GM19193 (cell line): ENCODE results near the gene ZNF746.

ENCODE experiments used
- POLR2A ChIP-seq: IDR thresholded peaks from 4 replicates; pipeline ENCODE4 v1.6.1; 2011; ENCODE audit not compliant: insufficient read depth, insufficient read length; ENCODE audit errors: extremely low read depth

The ZNF746 gene

DNA sequence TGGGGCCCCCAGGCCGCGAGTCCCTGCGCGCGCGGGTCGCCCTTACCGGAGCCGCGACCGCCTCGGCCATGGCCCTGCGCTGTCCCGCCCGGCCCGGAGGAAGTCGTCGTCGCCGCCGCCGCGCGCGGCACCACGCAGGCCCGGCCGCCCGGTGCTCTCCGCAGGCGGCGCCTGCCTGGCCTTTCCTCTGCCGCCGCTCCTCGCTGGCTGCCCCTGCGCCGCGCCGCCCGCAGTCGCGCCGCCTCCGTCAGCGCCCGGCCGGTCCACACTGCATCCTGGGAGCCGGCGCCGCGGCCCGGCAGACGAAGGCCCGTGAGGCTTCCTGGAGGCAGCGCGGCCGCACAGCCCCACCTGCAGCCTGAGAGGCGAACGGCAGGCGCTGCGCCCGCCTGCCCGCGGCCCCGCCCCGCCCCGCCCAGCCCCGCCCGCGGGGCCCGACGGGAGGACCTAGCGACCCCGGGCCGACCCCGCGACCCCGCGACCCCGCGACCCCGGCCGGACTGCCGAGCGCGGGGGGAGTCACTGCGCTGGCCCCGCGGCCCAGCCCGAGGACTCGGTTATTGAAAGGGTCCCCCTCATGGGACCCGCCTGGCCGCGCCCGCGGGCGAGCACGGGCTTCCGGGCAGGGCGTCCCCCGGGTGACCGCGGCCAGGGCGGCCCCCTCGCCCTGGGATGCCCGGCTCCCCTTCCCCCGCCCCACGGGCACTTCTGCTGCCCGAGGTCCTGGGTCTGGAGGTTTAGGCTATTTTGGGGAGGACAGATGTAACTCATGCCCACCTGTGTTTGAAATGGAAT lies at the start of gene ZNF746:
Gene ZNF746, minus strand, starts transcription at position 343 of the 795 bp plus-strand sequence. Its CDS starts 273 bp downstream, at position 70.
- peak; percentile 68 for TF ChIP-seq POLR2A

DNA sequence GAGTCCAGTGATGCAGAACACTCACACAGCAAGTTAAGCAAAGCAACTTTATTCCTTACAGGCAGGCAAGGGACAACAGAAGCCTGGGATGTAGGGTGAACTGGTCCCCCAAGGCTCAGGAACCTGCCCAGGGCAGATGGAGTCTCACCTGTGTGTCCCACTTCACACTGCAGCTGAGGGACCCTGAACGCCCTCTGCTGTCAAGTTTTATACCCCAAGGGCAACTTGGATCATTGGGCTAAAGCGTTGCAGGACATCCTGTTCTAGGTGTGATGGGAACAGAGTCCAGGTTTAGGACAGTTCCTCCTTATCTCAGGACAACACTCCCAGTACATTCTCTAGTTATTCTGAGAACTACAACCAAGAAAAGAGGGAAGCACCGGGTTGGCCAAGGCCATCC lies 49.5 kb upstream of the ZNF746 start:
- no peak for TF ChIP-seq POLR2A

DNA sequence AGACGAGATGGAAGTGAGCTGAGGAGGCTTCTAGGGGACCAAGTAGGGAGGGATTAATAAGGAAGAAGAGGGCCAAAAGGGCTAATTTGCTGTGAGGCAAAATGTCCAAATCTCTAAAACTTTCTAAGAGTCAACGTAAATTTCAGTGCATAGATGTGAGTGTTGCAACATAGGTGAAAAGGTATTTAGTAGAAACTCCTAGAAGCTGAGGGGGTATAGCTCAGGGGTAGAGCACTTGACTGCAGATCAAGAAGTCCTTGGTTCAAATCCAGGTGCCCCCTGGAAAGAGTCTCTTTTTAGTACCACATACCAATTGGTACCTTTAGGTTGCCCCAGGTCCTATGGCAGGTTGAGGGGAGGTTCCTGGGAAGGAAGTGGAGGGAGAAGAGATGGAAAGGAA lies 48.7 kb upstream of the ZNF746 start:
- TF ChIP-seq POLR2A, result no peak

DNA sequence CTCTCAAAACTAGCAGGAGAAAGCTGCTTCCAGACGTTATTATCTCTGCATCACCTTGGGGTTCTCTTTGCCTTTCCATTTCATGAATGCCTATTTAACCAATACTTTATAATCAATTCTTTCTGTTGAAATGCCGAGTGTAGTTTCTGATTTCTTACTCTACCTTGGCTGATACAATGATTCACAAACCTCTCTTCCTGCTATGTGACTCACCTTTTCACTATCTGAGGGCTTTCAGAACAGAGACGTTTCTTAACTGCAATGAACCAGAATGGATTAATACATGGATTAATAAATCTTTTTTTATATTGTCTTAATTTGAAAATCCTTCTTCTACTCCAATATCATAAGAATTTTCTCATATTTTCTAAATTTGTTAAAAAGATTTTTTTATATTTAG lies 46.4 kb upstream of the ZNF746 start:
- TF ChIP-seq POLR2A, result no peak

DNA sequence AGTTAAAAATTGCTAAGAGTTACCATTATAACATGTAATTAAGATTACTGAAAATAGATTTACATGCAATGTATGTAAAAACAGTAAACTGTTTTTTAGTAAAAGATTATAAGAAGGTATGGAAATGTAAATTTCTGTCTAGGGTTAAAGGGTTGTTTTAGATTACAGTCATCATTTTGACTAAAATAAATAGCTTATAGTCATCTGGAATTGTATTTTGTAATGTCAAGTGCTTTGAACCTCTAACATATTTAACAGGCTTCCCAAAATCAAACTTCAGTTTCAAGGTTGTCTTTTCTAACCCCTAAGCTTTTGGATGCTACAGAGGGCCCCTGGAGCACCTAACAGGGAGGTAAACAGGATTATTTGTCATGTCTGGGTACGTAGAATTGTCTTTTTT lies 35.0 kb upstream of the ZNF746 start:
- no peak for TF ChIP-seq POLR2A

DNA sequence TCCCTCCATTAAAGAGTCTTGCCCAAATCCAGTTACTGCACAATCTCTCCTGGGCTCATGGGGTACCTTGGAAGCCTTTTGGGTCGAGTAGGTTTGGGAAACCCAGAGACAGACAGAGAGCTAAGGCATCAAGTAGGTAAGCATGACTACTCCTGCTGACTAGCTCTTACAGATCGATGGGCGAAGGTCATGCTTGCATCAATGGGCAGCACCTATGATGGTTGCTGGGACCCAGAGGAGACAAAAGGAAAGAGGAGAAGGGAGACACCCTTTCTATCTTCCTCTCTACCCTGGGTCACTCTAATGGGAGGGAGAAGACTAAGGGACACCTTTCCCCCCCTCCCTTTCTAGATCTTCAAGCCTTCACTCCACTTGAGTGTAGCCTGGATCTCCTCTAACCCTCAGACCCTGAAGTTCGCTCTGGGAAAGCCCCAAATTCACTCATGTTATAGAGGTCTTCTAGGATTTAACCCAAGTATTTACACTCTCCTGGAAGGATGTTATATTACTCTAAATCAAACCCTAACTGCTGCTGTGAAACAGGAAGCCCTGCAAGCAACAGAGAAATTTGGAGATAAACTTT lies 31.6 kb upstream of the ZNF746 start:
- TF ChIP-seq POLR2A, result no peak

DNA sequence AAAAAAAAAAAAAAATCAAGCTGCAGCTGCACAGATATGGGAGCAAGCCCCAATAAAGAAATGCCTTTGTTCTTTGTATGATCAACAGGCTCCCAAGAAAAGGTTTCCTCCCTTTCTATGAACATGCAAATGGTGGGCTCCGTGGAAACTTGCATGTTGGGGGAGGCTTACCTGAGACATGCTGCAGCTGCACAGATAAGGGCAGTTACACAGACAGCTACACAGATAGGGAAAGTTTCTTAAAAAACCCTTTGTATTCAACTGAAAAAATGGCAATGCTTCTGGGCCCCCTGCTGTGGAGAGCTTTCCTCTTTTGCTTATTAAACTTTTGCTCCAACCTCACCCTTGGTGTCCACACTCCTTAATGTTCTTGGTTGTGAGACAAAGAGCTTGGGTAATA lies 29.8 kb upstream of the ZNF746 start:
- TF ChIP-seq POLR2A, result no peak

DNA sequence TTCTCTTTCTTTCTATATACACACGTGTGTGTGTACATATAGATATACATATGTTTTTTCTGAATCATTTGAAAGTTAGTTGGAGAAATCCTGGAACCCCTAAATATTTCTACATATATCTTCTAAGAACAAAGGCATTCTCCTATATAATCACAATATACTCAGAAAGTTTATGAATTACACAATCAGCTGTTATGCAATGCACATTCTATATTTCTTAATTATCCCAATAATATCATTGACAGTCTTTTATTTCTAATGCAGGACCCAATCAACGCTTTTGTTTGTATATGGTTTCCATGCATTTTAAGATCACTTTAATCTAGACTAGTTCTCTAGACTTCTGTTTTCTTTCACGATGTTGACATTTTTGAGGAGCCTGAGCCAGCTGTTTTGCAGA lies 27.7 kb upstream of the ZNF746 start:
- no peak for TF ChIP-seq POLR2A

DNA sequence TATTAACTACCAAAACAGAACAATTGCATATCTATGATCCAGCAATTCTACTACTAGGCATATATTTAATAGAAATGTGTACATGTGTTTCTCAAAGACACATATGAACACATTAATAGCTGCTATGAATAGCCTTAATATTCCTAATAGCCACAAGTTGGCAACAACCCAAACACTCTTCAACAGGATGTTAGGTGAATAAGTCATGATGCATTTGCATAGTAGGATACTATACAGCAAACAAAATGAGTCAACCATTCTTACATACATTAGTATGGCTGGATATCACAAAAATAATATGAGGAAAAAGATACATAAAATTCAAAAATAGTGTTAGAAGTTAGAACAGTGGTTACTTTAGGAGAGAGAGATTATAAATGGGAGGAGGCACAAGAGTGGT lies 26.8 kb upstream of the ZNF746 start:
- TF ChIP-seq POLR2A, result no peak

DNA sequence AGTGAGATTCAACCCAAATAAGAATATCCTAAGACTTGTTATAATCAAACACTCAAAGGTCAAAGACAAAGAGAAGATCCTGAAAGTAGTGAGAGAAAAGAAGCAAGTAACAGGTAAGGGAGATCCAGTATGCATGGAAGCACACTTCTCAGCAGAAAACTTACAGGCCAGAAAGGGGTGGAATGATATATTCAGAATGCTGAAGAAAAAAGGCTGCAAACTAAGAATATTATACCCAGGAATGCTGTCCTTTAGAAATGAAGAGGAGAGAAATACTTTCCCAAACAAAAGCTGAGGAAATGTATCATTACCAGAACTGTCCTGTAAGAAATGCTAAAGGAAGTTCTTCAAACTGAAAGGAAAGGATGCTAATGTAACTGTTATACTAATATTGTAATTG lies 12.6 kb upstream of the ZNF746 start:
- TF ChIP-seq POLR2A, result no peak

DNA sequence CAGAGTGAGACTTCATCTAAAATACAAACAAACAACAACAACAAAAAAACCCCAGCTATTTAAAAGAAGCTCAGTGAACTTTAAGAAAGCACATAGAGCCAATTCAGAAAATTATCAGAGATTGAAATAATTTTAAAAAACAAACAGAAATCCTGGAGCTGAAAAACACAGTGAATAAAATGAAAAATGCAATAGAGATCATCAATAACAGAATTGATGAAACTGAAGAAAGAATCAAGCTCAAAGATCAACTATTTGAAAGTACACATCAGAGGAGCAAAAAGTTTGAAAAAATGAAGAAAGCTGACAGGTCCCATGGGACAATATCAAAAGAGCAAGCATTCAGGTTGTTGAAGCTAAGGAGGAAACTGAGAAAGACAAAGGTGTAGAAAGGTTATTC lies 12.2 kb upstream of the ZNF746 start:
- TF ChIP-seq POLR2A, result no peak

DNA sequence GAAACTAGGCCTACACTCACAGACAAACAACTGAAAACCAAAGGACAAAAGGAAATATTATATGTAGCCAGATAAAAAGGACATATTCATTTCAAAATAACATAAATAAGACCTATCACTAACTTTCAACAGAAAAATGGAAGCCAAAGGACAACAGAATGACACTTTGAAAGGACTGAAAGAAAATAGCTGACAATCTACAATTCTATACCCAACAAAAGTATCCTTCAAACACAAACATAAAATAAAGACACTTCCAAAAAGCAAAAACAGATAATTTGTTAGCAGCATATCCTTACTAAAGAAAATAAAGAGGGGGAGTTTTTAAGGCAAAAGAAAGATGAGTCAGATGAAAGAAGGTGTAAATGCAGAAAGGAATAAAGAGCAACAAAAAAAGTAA lies 7.9 kb upstream of the ZNF746 start:
- no peak for TF ChIP-seq POLR2A

DNA sequence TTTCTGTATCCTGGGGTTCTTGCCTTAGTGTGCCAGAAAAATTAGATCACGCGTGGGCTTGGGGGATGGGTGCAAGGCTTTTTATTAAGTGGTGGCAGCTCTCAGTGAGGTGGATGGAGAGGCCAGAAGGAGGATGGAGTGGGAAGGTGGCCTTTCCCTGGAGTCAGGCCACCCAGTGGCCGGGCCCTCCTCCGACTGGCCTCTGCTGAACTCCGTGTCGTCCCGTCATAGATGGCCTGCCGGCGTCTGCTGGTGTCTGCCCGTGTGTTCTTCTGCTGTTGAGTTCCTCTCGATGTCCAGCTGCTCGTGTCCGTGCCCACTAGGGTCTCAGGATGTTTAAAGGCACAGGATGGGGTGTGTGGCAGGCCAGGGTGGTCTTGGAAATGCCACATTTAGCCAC lies 4.0 kb upstream of the ZNF746 start:
- TF ChIP-seq POLR2A, result no peak

DNA sequence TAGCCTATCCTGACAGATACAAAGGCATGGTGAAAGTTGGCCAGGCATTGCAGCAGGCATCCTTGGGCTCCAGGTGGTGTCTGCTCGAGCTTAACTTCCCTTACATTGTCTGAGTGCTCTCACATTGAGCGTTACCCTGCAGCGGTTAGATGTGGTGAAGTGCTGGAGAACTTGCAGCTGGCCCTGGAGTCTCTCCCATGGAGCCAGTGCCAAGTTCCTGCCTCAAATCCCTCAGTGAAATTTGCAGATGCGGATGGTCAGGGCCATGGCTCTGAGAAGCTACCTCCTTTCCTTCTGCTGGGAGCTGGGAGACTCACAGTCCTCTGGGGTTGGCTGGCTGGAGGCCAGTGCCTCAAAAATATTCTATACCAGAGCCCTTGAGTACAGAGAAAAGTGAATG lies 3.3 kb upstream of the ZNF746 start:
- TF ChIP-seq POLR2A, result no peak

DNA sequence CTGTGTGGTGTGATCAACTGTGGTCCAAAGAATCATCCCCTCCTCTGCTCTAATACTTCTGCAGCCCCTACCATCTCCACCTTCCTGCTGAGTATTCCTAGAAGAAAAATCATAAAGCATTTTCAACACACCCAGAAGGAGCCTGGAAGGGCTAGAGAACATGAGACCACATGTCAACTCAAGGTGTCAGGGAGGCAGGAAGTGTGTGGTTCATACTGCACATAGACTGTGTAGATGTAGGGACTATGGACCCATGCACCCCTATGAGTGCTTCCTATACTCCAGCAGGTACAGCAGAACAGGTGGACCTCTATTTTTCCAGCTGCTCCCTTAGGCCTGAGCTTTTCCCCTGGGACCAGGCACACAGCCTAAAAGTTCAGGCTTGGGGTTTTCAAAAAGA lies 2.6 kb upstream of the ZNF746 start:
- no peak for TF ChIP-seq POLR2A

DNA sequence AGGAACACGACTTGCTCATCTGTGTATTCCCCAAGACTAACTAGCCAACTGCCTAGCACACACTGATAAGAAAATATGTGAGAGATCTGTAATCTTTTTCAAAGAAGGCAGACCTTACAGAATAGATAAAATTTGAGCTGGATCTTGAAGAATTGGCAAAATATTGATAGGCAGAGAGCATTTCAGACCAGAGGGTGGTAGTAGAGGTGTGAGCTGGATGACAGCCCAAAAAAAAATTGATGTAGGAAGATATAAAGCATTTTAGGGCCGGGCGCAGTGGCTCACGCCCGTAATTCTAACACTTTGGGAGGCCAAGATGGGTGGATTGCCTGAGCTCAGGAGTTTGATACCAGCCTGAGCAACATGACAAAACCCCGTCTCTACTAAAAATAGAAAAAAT lies 1.2 kb upstream of the ZNF746 start:
- TF ChIP-seq POLR2A, result no peak

DNA sequence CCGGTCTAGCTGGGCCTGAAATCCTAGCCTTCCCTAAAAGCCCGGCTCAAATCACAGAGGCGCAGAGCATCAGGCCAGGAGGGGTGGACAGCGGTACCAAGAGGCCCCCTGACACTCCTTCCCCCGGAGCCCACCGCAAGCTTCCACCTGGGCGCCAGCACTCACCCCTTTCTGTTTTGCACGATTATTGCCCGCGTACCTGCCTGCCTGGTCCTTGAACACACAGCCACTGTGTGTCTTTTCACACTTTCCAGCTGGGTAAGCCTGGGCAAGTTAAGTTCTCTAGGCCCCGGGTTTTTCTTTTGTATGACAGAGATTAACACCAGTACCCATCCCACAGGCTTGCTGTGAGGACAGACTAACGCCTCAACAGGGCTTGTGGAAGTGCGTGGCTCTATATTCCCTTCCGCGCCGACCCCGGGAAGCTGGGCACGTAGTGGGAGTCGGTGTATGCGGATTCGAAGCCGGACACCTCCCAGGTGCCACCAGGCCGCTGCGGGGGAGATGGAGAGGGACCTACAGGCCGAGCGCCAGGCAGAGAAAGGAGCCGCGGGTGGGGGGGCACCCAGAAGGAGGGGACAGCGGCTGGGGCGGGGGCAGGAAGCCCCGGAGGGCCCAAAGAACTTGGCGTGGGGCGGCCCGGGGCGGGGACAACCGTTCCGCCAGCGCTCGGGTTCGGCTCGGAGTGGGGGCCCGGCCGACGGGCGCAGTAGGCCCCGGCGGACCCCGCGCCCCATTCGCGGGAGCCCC lies 792 bp downstream of the ZNF746 start:
- TF ChIP-seq POLR2A, result no peak
